GM10248 (cell line): ENCODE data around the gene THAP4.
"Not testable (repeated sequence)": the region's sequence is repeated elsewhere in the genome, so short reads cannot be mapped to it uniquely, and the experiment has no call there.

Experiments used
- CTCF ChIA-PET: fragments of 300-600 bp; sonication (Branson Sonifier 250); formaldehyde crosslinking; extraction: SDS; loops from one replicate; lab custom pipeline; 2021; ENCODE audit warnings: antibody characterized with exemption; lab: Yijun Ruan, JAX
- POLR2A ChIA-PET: fragments of 350-650 bp; sonication (Branson Sonifier 250); formaldehyde crosslinking; extraction: SDS; loops from one replicate; lab custom pipeline; 2020; ENCODE audit warnings: antibody characterized with exemption; lab: Yijun Ruan, JAX
- DNase-seq: peaks from one replicate; pipeline ENCODE4 v3.0.0; 2012; ENCODE audit errors: extremely low spot score
- CTCF ChIP-seq: IDR thresholded peaks from 2 replicates; pipeline ENCODE4 v1.5.1; 2012; ENCODE audit warnings: mild to moderate bottlenecking, low read depth; ENCODE audit errors: extremely low read depth, missing control alignments, control extremely low read depth

THAP4 gene

DNA sequence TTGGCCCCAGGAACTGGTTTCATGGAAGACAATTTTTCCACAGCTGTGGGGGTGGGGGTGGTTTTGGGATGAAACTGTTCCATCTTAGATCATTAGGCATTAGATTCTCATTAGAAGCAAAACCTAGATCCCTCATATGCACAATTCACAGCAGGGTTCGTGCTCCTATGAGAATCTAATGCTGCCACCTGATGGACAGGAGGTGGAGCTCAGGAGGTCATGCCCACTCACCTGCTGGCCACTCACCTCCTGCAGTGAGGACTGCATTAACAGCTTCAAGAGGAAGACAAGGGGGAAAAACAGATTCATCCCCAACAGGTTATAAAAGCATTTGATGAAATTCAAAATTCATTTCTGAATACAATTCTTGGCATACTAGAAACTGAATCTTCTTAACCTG, 38.5 kb downstream of the THAP4 start:
- no peak for DNase-seq
- TF ChIP-seq CTCF = peak; percentile 42
- ChIA-PET POLR2A (interaction anchor here (0.6 kb wide), 1 partner anchor 14 kb away, joined by 5 read pairs; no protein-coding TSS in a partner anchor), CTCF (interaction anchor here (0.9 to 2.8 kb wide), 4 partner anchors 10 to 31 kb away, joined by 3 to 12 read pairs (median 3); no protein-coding TSS in a partner anchor)

- CTCF ChIA-PET = interaction anchor here (0.9 to 2.8 kb wide), 4 partner anchors 11 to 31 kb away, joined by 3 to 12 read pairs (median 3); no protein-coding TSS in a partner anchor
- DNase-seq = no peak
- TF ChIP-seq CTCF = no peak
- POLR2A ChIA-PET = interaction anchor here (0.6 kb wide), 1 partner anchor 15 kb away, joined by 5 read pairs; no protein-coding TSS in a partner anchor
Measured at GRCh38 chr2:241598061-241598460, 38.9 kb downstream of the THAP4 start.

DNA sequence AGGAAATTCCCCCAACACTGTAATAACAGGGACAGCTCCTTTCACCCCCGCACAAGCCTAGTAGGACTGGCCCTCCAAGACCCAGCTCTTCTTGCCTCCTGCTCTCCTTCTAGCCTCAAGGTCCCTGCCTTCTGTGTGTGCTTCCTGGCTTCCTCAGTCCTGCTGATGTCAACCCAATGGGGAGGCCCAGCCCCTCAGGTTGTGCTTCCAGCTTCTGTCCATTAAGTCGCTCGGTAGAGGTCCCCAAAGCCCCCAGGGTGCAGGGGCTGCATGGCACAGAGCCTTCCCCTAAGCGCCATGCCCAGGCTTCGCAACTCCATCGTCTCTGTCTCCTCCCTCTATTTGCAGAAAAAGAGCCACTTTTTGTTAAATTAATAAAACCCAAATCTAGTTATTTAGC, 39.4 kb downstream of the THAP4 start:
- DNase-seq = no peak
- CTCF ChIA-PET = interaction anchor here (1.1 to 2.8 kb wide), 3 partner anchors 9 to 17 kb away, joined by 3 to 12 read pairs (median 3); no protein-coding TSS in a partner anchor
- POLR2A ChIA-PET = no interaction called here
- no peak for TF ChIP-seq CTCF

DNA sequence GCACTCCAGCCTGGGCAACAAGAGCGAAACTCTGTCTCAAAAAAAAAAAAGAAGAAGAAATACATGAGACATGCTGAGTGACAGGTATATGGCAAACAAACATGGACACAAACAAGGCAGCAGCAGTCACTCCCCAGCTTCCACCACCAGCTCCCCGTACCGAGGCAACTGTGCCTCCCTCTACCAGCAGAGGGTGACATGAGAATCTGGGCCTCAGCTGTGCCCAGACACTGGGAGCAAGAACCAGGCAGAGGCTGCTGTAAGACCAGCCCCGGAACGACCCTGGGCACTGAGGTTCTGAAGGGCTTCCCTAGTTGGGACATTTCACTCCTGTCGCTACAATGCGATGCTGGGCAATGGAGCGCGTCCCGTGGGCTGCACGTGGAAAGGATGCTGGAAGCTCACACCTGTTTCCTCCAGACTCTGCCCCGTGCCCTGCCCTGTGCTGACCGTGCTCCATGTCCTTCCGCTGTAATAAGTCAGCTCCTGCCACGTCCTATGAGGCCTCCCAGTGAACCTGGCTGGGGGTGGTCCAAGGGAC, 41.3 kb downstream of the THAP4 start:
- POLR2A ChIA-PET = no interaction called here
- DNase-seq = no peak
- no peak for TF ChIP-seq CTCF
- CTCF ChIA-PET = interaction anchor here (0.7 to 1.5 kb wide), 3 partner anchors 12 to 388 kb away, joined by 3 to 4 read pairs (median 3); no protein-coding TSS in a partner anchor

GRCh38 chr2:241593271-241593670, 43.7 kb downstream of the THAP4 start:
- POLR2A ChIA-PET = no interaction called here
- DNase-seq = no peak
- no peak for TF ChIP-seq CTCF
- CTCF ChIA-PET = interaction anchor here (1.1 to 1.2 kb wide), 2 partner anchors 10 to 12 kb away, joined by 3 to 4 read pairs; no protein-coding TSS in a partner anchor

DNA sequence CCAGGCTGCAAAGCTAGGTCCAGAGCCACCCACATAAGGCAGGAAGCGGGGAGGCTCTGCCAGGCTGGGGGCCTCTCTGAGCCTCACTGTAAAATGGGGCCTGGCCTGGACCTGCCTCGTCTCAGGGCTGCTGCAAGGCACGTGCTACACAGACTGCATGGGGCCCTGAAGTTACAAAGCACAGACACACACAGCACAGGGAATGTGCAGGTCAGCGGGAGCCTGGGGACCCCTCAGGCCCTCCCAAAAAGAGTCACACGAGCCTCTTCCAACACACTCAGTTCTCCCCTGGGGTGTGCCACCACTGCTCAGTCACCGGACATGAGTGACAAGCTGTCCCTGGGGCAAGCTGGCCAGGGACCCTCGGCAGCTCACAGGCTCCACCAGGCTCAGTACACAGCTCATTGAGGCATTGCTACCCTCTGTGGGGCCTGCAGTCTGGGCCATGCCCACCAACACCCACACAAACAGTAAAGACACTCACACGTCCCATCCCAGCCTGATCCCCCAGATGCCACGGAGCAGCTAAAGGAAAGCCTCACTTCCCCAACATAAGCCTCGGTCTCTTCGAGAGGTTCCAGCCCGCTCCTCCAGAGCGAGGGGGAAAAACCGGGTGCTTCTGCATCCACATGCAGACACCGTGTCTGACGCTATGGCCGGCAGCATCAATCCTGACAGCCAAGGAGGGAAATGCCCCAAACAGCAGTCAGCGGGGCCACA, 44.7 kb downstream of the THAP4 start:
- ChIA-PET POLR2A (interaction anchor here (0.5 kb wide), 1 partner anchor 528 kb away, joined by 4 read pairs; no protein-coding TSS in a partner anchor), CTCF (interaction anchor here (1.0 to 1.2 kb wide), 2 partner anchors 13 to 18 kb away, joined by 4 to 5 read pairs; no protein-coding TSS in a partner anchor)
- TF ChIP-seq CTCF = no peak
- no peak for DNase-seq

DNA sequence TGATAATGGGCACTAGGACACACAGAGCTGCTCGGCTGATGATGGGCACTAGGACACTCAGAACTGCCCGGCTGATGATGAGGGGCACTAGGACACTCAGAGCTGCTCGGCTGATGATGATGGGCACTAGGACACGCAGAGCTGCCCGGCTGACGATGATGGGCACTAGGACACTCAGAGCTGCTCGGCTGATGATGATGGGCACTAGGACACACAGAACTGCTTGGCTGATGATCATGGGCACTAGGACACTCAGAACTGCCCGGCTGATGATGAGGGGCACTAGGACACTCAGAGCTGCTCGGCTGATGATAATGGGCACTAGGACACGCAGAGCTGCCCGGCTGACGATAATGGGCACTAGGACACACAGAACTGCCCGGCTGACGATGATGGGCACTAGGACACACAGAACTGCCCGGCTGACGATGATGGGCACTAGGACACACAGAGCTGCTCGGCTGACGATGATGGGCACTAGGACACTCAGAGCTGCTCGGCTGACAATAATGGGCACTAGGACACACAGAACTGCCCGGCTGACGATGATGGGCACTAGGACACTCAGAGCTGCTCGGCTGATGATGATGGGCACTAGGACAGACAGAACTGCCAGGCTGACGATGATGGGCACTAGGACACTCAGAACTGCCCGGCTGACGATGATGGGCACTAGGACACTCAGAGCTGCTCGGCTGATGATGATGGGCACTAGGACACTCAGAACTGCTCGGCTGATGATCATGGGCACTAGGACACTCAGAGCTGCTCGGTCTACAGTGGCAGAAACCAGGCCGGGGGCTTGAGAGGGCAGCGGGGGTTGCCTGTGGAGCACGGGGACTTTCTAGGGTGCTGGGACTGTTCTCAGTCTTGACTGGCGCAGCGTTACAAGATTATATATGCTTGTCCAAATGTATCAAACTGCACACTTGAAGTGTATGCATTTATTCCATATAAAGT, 46.2 kb downstream of the THAP4 start:
- CTCF ChIA-PET = interaction anchor here (1.2 kb wide), 1 partner anchor 20 kb away, joined by 3 read pairs; no protein-coding TSS in a partner anchor
- DNase-seq, POLR2A ChIA-PET: not testable (repeated sequence)

DNA sequence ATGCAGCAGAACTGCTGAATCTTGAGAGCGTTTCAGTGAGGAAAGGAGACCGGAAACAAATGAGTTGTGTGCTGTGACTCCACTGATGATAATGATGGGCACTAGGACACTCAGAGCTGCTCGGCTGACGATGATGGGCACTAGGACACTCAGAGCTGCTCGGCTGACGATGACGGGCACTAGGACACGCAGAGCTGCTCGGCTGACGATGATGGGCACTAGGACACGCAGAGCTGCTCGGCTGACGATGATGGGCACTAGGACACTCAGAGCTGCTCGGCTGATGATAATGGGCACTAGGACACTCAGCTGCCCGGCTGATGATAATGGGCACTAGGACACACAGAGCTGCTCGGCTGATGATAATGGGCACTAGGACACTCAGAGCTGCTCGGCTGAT, 47.1 kb downstream of the THAP4 start:
- POLR2A ChIA-PET, DNase-seq: not testable (repeated sequence)
- CTCF ChIA-PET = interaction anchor here (1.2 kb wide), 1 partner anchor 21 kb away, joined by 3 read pairs; no protein-coding TSS in a partner anchor
